GM12891 (cell line): ENCODE measurements around the gene PGA3.
"Not testable (repeated sequence)": the region's sequence is repeated elsewhere in the genome, so short reads cannot be mapped to it uniquely, and the experiment has no call there.

Experiments used
- POLR2A ChIP-seq: IDR thresholded peaks from 2 replicates; pipeline ENCODE4 v1.6.1; 2011; ENCODE audit warnings: low read depth, low read length, control low read depth
- POLR2AphosphoS5 ChIP-seq: IDR thresholded peaks from 2 replicates; pipeline ENCODE4 v1.6.1; 2011; ENCODE audit warnings: low read depth, low read length, control low read depth
- SPI1 ChIP-seq: IDR thresholded peaks from 2 replicates; pipeline ENCODE4 v1.6.1; 2011; ENCODE audit warnings: low read depth, low read length, control low read depth
- TAF1 ChIP-seq: IDR thresholded peaks from 2 replicates; pipeline ENCODE4 v1.6.1; 2011; ENCODE audit warnings: low read depth, low read length, control low read depth

DNA sequence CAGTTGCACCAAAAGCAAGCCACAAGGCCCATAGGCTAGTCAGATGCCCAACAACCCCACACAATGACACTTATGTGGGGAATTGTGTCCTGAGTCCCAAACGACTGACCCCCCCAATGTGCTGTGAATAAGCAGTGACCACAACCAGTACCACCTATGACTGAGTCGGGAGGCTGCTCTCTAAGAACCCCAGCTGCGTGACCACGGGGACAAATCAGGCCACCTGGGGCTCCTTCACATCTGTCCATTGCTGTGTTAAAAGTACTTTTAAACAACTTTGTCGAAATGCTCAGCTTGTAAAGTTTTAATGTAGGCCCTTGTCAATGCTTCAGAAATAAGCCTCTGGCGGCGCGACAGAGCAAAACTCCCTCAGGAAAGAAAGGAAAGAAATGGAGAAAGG lies 37.0 kb downstream of the PGA3 start:
- TF ChIP-seq POLR2A, TAF1, SPI1, POLR2AphosphoS5: not testable (repeated sequence)
